Glutamatergic neuron (in vitro differentiated cells): ENCODE data around the gene MRTFB. TPM values are rescaled to one million over a fixed set of nuclear protein-coding genes. Genes with fewer than 3 reads are reported as not detected.

Experiments
- DNase-seq: peaks from one replicate; pipeline ENCODE4 v3.0.0; 2022
- H3K27ac Mint-ChIP-seq: one replicate; pipeline ENCODE4 v1.8.0; 2020; ENCODE audit warnings: mild to moderate bottlenecking, mixed read lengths, inconsistent platforms; ENCODE audit not compliant: unreplicated experiment
- H3K27me3 Mint-ChIP-seq: one replicate; pipeline ENCODE4 v1.8.0; 2020; ENCODE audit warnings: mild to moderate bottlenecking, moderate library complexity, mixed read lengths, inconsistent platforms; ENCODE audit not compliant: unreplicated experiment
- H3K36me3 Mint-ChIP-seq: one replicate; pipeline ENCODE4 v1.8.0; 2020; ENCODE audit warnings: mild to moderate bottlenecking, mixed read lengths, inconsistent platforms; ENCODE audit not compliant: unreplicated experiment
- H3K4me1 Mint-ChIP-seq: one replicate; pipeline ENCODE4 v1.8.0; 2020; ENCODE audit warnings: mild to moderate bottlenecking, low read depth, mixed read lengths, inconsistent platforms; ENCODE audit not compliant: unreplicated experiment
- H3K4me3 Mint-ChIP-seq: one replicate; pipeline ENCODE4 v1.8.0; 2020; ENCODE audit warnings: mild to moderate bottlenecking, mixed read lengths, inconsistent platforms; ENCODE audit not compliant: unreplicated experiment
- H3K9me3 Mint-ChIP-seq: one replicate; pipeline ENCODE4 v1.8.0; 2020; ENCODE audit warnings: mild to moderate bottlenecking, moderate library complexity, mixed read lengths, inconsistent platforms; ENCODE audit not compliant: unreplicated experiment
- CTCF ChIP-seq: fragments of 200-600 bp; sonication (generic); IDR thresholded peaks from one replicate; pipeline ENCODE4 v1.5.0; 2021; ENCODE audit not compliant: partially characterized antibody, unreplicated experiment
- total RNA-seq: library from RNA; stranded (reverse); fragmentation: NEBNext Ultra II Directional; extraction: Animal tissue kit (Norgen Biotek cat#: 25700); gene quantifications from one replicate; pipeline ENCODE4 v1.2.1, GENCODE V29; 2021; ENCODE audit not compliant: unreplicated experiment

Gene MRTFB
- total RNA-seq, 1 donor from 2014 or later: 29.6 TPM

DNA sequence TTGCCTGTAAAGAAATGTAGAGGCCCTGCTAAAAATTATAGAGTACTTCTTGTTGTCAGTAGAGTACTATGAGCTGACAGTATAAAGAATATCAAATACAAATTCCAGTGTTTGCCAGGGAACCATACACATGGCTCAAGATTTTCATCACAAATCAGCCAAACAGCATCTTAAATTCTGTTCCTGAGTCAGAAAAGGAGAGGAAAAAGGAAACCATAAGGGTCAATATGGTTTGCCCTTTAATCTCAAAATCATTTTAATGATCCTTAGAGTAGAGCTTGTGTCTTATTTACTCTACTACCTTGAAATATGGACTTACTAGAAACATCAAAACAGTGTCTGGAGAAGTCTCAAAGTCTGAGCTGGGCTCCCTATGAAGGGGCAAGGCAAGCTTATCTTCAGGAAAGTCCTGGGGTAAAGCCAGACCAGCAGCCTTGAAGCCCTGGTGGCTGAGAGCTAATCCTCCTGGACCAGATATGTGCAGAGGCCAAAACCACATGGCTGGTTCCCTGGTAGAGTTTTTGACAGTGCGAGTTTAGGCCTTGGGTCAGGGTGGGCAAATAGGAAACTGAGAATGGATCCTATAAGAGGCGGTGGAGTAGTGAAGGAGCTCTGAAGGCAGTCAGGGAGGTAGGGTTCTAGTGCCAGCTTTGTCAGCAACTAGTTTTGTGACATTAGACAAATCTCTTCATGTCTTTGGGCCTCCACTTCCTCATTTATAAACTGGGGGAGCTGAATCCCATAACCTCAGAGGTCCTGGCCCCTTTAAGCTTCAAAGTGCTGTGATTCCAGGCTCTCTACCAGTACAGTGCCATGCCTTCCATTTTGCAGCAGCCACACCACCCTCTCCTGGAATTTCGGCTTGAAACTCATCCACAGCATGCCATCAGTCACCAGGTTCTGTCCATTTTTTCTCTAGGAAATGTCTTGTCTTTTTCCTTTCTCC, 38.9 kb downstream of the MRTFB start:
- H3K4me3 Mint-ChIP-seq: no peak overlapping the region
- H3K27ac Mint-ChIP-seq: no peak overlapping the region
- H3K36me3 Mint-ChIP-seq: no peaks in the 10 kb centered on the region
- peaks cover 2% of the 10 kb centered on the region for H3K27me3 Mint-ChIP-seq
- DNase-seq: no peak
- peaks cover 4% of the 10 kb centered on the region for H3K9me3 Mint-ChIP-seq
- TF ChIP-seq CTCF: no peak
- H3K4me1 Mint-ChIP-seq: peaks cover 19% of the 10 kb centered on the region

- Mint-ChIP-seq H3K27me3 (peaks cover 2% of the 10 kb centered on the region), H3K36me3 (no peaks in the 10 kb centered on the region), H3K9me3 (peaks cover 4% of the 10 kb centered on the region), H3K4me3 (no peak overlapping the region), H3K4me1 (peaks cover 19% of the 10 kb centered on the region), H3K27ac (no peak overlapping the region)
- no peak for TF ChIP-seq CTCF
- DNase-seq: no peak
Measured at GRCh38 chr16:14110728-14111251, 39.7 kb downstream of the MRTFB start.

DNA sequence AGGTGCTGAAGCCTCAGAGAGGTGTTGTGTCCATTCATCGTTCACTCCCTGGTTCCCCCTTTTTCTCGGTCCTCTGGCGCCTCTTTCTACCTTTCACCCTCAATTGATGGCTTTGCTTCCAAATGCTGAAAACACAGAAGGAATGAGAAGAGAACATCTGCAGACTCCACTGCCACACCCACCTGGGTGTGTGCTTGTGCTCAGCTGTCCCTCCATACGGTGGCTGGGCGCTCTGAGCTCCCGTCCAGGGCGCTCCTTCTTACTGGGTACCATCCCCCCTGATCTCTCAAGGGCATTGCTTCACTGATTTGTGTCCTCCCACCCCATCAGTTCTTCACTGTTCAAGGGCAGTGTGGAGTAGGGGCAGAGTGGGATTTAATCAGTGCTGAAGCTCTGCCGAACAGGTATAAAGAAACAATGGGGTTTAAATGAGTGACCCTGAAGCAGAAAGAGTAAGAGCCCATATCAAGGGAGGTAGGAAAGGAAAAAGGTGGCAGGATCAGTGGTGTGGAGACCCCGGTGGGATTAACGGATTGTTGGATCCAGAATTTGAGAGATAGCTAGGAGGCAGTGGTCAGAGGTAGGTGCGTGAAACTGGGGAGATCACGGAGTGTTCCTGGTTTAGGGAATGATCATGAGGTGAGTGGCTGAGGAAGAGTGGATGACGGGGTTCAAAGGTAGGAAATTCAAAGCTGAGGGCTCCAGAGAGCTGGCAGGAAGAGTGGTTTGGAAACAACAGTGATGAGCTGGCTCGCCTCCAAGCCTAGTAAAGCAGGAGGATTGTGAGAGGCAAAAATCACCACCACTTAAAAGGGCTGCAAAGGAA, 40.8 kb downstream of the MRTFB start:
- no peak overlapping the region for H3K4me3 Mint-ChIP-seq
- DNase-seq: no peak
- peaks cover 16% of the 10 kb centered on the region for H3K4me1 Mint-ChIP-seq
- H3K9me3 Mint-ChIP-seq: peaks cover 1% of the 10 kb centered on the region
- TF ChIP-seq CTCF: no peak
- peaks cover 2% of the 10 kb centered on the region for H3K27me3 Mint-ChIP-seq
- no peak overlapping the region for H3K27ac Mint-ChIP-seq
- no peaks in the 10 kb centered on the region for H3K36me3 Mint-ChIP-seq

GRCh38 chr16:14112539-14112856, 41.4 kb downstream of the MRTFB start:
- no peak for TF ChIP-seq CTCF
- Mint-ChIP-seq H3K27ac (no peak overlapping the region), H3K9me3 (no peaks in the 10 kb centered on the region), H3K27me3 (peaks cover 2% of the 10 kb centered on the region), H3K36me3 (no peaks in the 10 kb centered on the region), H3K4me3 (no peak overlapping the region), H3K4me1 (peaks cover 16% of the 10 kb centered on the region)
- DNase-seq: no peak
